NCI-H2081 (cell line): ENCODE data around the gene PFN1.

Experiments used
- DNase-seq, 2 experiments: peaks; one replicate each; lab custom pipeline; 2025; lab: John Stamatoyannopoulos, UW

The PFN1 gene

GRCh38 chr17:4948166-4948930 is at the start of gene PFN1:
Gene PFN1, minus strand, starts transcription at chr17:4948530. Its CDS starts 136 bp downstream, at chr17:4948394.
- peak; percentile 75 to 77 for DNase-seq

- peak; percentile 76 to 82 for DNase-seq
Observed at GRCh38 chr17:4997302-4998026, 49.1 kb upstream of the PFN1 start, which contains the start of the genes INCA1 and KIF1C. Gene INCA1, minus strand, starts transcription at chr17:4997522. Its CDS starts 3,085 bp downstream, at chr17:4994437. Gene KIF1C, plus strand, starts transcription at chr17:4997950. Its CDS starts 2,297 bp downstream, at chr17:5000247.

GRCh38 chr17:4994081-4994595 is 45.8 kb upstream of the PFN1 start:
- no peak for DNase-seq

GRCh38 chr17:4987767-4988567 is 39.6 kb upstream of the PFN1 start:
- no peak for DNase-seq

- peak; percentile 68 to 79 for DNase-seq
Observed at GRCh38 chr17:4986951-4987766, 38.8 kb upstream of the PFN1 start, which contains the start of gene CAMTA2. Gene CAMTA2, minus strand, starts transcription at chr17:4987675. Its CDS starts 1,453 bp downstream, at chr17:4986222.

GRCh38 chr17:4986403-4986802 is 38.1 kb upstream of the PFN1 start:
- no peak for DNase-seq

GRCh38 chr17:4982305-4982704 is 34.0 kb upstream of the PFN1 start:
- DNase-seq = no peak

GRCh38 chr17:4980644-4981216 is 32.4 kb upstream of the PFN1 start:
- DNase-seq = peak; percentile 7 to 13

- no peak for DNase-seq
Observed at GRCh38 chr17:4978726-4979125, 30.4 kb upstream of the PFN1 start.

- no peak for DNase-seq
Observed at GRCh38 chr17:4974115-4974670, 25.9 kb upstream of the PFN1 start.

- no peak for DNase-seq
Observed at GRCh38 chr17:4973256-4974114, 25.2 kb upstream of the PFN1 start.

GRCh38 chr17:4972752-4973151 is 24.4 kb upstream of the PFN1 start:
- no peak for DNase-seq

- DNase-seq = no peak
Observed at GRCh38 chr17:4972322-4972721, 24.0 kb upstream of the PFN1 start.

GRCh38 chr17:4971826-4972225 is 23.5 kb upstream of the PFN1 start:
- DNase-seq = no peak

- no peak for DNase-seq
Observed at GRCh38 chr17:4970273-4970672, 21.9 kb upstream of the PFN1 start.

- DNase-seq = no peak
Observed at GRCh38 chr17:4969551-4970173, 21.3 kb upstream of the PFN1 start.

GRCh38 chr17:4969047-4969550 is 20.8 kb upstream of the PFN1 start:
- no peak for DNase-seq

GRCh38 chr17:4968486-4969046 is 20.2 kb upstream of the PFN1 start:
- no peak for DNase-seq
